ENCODE measurements around the gene C1orf141.

C1orf141 gene

GRCh38 chr1:67062412-67062811, 72.4 kb downstream of the C1orf141 start:
- Histone ChIP-seq H3K79me2 (ENCODE audit: insufficient read depth, low read depth) (no peaks in the 10 kb centered on the region), H3K4me3 (IDR thresholded peaks at IDR 0.05; ENCODE audit: insufficient read depth, low read depth, low read length) (no peak overlapping the region), H3K27ac (no peak overlapping the region), H3K27me3 (ENCODE audit: insufficient read depth, low read depth) (no peaks in the 10 kb centered on the region), H2AFZ (ENCODE audit: low read depth) (no peak overlapping the region), H3K4me2 (no peak overlapping the region), H3K36me3 (ENCODE audit: insufficient read depth) (no peaks in the 10 kb centered on the region), H4K20me1 (ENCODE audit: insufficient read depth) (no peaks in the 10 kb centered on the region), H3K4me1 (ENCODE audit: low read depth, poor library complexity, severe bottlenecking) (no peaks in the 10 kb centered on the region), H3K9ac (no peak overlapping the region)
- no peak for TF ChIP-seq CTCF (conservative IDR thresholded peaks at IDR 0.05; ENCODE audit: low read depth, low read length)

GRCh38 chr1:67061266-67061665, 73.5 kb downstream of the C1orf141 start:
- H3K4me2 ChIP-seq, result no peak overlapping the region
- H3K4me1 ChIP-seq (ENCODE audit: low read depth, poor library complexity, severe bottlenecking), result no peaks in the 10 kb centered on the region
- H3K79me2 ChIP-seq (ENCODE audit: insufficient read depth, low read depth), result no peaks in the 10 kb centered on the region
- no peak for TF ChIP-seq CTCF (conservative IDR thresholded peaks at IDR 0.05; ENCODE audit: low read depth, low read length)
- H3K27me3 ChIP-seq (ENCODE audit: insufficient read depth, low read depth), result no peaks in the 10 kb centered on the region
- H3K36me3 ChIP-seq (ENCODE audit: insufficient read depth), result no peaks in the 10 kb centered on the region
- no peak overlapping the region for H2AFZ ChIP-seq (ENCODE audit: low read depth)
- H3K27ac ChIP-seq, result no peak overlapping the region
- H3K4me3 ChIP-seq (IDR thresholded peaks at IDR 0.05; ENCODE audit: insufficient read depth, low read depth, low read length), result no peak overlapping the region
- no peaks in the 10 kb centered on the region for H4K20me1 ChIP-seq (ENCODE audit: insufficient read depth)
- no peak overlapping the region for H3K9ac ChIP-seq

- no peaks in the 10 kb centered on the region for H3K4me1 ChIP-seq (ENCODE audit: low read depth, poor library complexity, severe bottlenecking)
- H4K20me1 ChIP-seq (ENCODE audit: insufficient read depth), result no peaks in the 10 kb centered on the region
- no peaks in the 10 kb centered on the region for H3K36me3 ChIP-seq (ENCODE audit: insufficient read depth)
- H3K79me2 ChIP-seq (ENCODE audit: insufficient read depth, low read depth), result no peaks in the 10 kb centered on the region
- TF ChIP-seq CTCF (conservative IDR thresholded peaks at IDR 0.05; ENCODE audit: low read depth, low read length), result no peak
- H3K4me2 ChIP-seq, result no peak overlapping the region
- no peak overlapping the region for H3K4me3 ChIP-seq (IDR thresholded peaks at IDR 0.05; ENCODE audit: insufficient read depth, low read depth, low read length)
- H2AFZ ChIP-seq (ENCODE audit: low read depth), result no peak overlapping the region
- H3K27me3 ChIP-seq (ENCODE audit: insufficient read depth, low read depth), result no peaks in the 10 kb centered on the region
- no peak overlapping the region for H3K27ac ChIP-seq
- H3K9ac ChIP-seq, result no peak overlapping the region
Measured at GRCh38 chr1:67060811-67061218, 74.0 kb downstream of the C1orf141 start.

- Histone ChIP-seq H4K20me1 (ENCODE audit: insufficient read depth) (no peaks in the 10 kb centered on the region), H3K4me1 (ENCODE audit: low read depth, poor library complexity, severe bottlenecking) (peaks cover 2% of the 10 kb centered on the region), H3K27ac (no peak overlapping the region), H3K4me2 (no peak overlapping the region), H3K27me3 (ENCODE audit: insufficient read depth, low read depth) (no peaks in the 10 kb centered on the region), H3K9ac (no peak overlapping the region), H3K36me3 (ENCODE audit: insufficient read depth) (no peaks in the 10 kb centered on the region), H3K4me3 (IDR thresholded peaks at IDR 0.05; ENCODE audit: insufficient read depth, low read depth, low read length) (no peak overlapping the region), H3K79me2 (ENCODE audit: insufficient read depth, low read depth) (no peaks in the 10 kb centered on the region), H2AFZ (ENCODE audit: low read depth) (no peak overlapping the region)
- no peak for TF ChIP-seq CTCF (conservative IDR thresholded peaks at IDR 0.05; ENCODE audit: low read depth, low read length)
Measured at GRCh38 chr1:67059346-67059745, 75.4 kb downstream of the C1orf141 start.

Measured in KMS-11 (cell line).